WI38 (cell line): ENCODE data around the gene SH3GL1.

Source experiments
- H3K4me3 ChIP-seq: 2 replicates; pipeline ENCODE4 v1.5.1; 2011; ENCODE audit warnings: low read depth, mild to moderate bottlenecking, control low read depth, low read length
- CTCF ChIP-seq: IDR thresholded peaks from 2 replicates; pipeline ENCODE4 v1.5.1; 2012; ENCODE audit warnings: low read depth, mild to moderate bottlenecking, control low read depth, low read length

SH3GL1 gene

GRCh38 chr19:4400135-4400936 lies at the start of gene SH3GL1:
TSS of gene SH3GL1 (minus strand) at chr19:4400547. CDS start at chr19:4400368, 179 bp downstream.
- peak; percentile 81 for TF ChIP-seq CTCF
- peak within 1 kb of the TSS; percentile 94 for H3K4me3 ChIP-seq

GRCh38 chr19:4449639-4450028 lies 49.3 kb upstream of the SH3GL1 start:
- H3K4me3 ChIP-seq: no peak overlapping the region
- TF ChIP-seq CTCF: no peak

- TF ChIP-seq CTCF: no peak
- no peak overlapping the region for H3K4me3 ChIP-seq
Observed at GRCh38 chr19:4449022-4449638, 48.8 kb upstream of the SH3GL1 start.

GRCh38 chr19:4448147-4448985 lies 48.0 kb upstream of the SH3GL1 start:
- H3K4me3 ChIP-seq: no peak overlapping the region
- TF ChIP-seq CTCF: no peak

GRCh38 chr19:4447327-4448146 lies 47.2 kb upstream of the SH3GL1 start:
- H3K4me3 ChIP-seq: no peak overlapping the region
- TF ChIP-seq CTCF: no peak

- TF ChIP-seq CTCF: no peak
- H3K4me3 ChIP-seq: no peak overlapping the region
Observed at GRCh38 chr19:4446704-4447200, 46.4 kb upstream of the SH3GL1 start.
